Vein endothelial cell (primary cell): ENCODE results near the gene VASH1. TPM values are rescaled to one million over a fixed set of nuclear protein-coding genes. Genes with fewer than 3 reads are reported as not detected.

ENCODE experiments used
- total RNA-seq: library from RNA; depleted of rRNA; stranded (reverse); fragments of >200 nt; gene quantifications from 2 replicates; pipeline ENCODE4 v1.2.3, GENCODE V29; 2012

The VASH1 gene
- total RNA-seq: 68.9 and 72.5 TPM in 2 replicates

DNA sequence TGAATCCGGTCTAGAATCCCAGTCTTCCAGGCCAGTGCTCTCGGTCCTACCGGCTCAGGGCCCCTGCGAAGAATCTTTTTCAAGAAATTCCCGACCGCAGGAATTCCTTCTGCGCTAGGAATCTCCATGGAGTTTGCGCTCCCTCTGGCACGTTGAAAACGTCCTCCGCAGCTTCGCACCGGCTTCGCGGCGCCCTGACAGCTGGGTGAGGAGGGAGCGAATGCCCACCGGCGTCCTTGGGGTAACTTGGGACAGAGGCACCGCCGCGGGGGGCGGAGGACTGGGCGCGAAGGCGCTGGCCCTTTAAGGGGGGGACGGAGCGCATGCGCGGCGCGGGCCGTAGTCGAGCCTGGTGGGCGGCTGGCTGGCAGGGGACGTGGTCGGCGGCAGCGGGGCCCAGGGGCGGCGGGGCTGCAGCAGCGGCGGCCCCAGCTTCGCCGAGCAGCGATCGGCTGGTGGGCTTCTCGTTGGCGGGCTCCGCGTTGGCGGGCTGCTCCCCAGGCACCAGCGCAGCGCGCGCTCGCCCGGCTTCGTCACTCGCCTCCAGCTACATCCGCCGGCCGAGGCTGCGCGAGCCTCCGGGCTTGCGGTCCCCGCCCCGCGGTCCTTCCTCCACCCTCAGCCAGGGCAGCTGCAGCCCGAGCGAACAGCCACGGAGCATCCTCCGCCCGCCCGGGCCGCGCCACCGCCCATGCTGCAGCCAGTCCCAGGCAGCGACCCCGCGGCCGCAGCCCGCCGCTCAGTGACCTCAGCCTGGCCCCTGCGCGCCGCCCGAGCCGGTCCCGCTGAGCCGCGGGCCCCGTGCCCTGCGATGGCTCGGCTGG, at the start of gene VASH1:
VASH1 (plus strand) TSS at position 333 of the 824 bp plus-strand sequence. CDS start 1,354 bp downstream, outside the sequence.

DNA sequence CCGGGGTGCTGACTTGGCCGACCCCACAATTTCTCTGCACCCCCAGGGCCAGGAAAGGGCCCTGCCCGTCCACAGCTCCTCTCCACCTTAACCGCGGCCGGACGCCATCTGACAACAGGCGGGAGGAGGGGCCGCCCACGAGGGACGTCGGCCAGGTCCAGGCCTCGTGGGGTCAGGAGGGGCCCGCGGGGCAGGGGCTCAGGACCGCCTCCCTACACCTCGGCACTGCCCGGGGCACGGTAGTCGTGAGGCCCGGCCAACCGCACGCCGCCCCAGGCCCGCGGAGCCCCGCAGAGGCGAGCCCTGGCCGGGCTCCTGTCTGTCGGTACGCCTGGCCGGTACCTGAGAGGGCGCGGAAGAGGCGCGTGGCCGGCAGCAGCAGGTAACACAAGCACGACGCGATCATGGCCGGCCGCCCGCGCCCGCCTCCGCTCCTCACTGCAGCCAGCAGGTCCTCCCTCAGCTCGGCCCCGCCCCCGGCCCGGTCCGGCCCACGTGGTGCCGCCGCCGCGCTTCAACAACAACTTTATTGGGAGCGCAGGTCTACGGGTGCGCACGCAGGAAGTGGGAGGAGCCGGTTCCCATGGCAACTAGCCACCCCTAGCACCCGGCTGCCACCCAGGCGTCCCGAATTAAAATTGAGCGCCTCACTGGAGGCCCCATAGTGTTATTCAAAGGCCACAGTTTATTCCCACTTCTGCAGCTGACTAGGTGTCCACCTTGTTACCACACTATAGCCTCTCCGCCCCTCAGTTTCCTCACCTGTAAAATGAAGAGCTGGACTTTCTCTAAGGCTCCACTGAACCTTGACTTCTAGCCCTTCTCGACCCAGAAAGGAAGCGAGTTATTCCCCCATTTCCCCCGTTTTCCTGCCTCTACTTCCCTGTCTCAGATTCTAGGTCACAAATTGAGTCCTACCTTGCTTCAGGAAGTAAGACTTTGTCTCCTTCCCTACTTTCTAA, 51.4 kb downstream of the VASH1 start, which contains the start of gene ANGEL1:
ANGEL1 (minus strand) TSS at position 461 of the 962 bp plus-strand sequence; CDS start at position 406, 55 bp downstream.

DNA sequence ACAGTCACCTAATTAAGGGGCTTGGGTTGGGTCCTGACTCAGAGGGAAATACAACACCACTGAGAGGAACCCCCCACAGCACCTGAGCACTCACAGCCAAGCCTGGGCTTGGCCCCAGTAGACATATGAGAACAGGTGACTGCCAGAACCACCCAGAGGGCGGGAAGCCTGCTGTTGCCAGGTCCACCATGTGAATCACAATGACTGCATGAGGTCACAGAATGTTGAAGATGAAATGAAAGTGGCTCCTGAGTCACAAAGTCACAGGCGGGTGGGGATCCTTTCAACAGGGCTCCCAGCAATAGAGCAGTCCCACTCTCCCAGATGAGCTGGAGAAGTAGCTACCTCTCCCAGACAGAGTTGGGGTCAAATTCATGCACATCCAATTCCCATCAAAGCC, 64.9 kb downstream of the VASH1 start, which contains the start of gene LRRC74A:
LRRC74A (plus strand) TSS at position 287 of the 400 bp plus-strand sequence. CDS start 290 bp downstream, outside the sequence.

Other genes with a start within 250 kb of the VASH1 start
- gene ANGEL1, start 51.4 kb downstream of the VASH1 start, total RNA-seq: 11.6 and 14.7 TPM in 2 replicates
- gene LRRC74A, start 64.9 kb downstream of the VASH1 start, total RNA-seq: not detected in 2 replicates